ENCODE data around the gene HOXB9.

Gene HOXB9

GRCh38 chr17:48631693-48632578 lies 5.8 kb upstream of the HOXB9 start:
- DNase-seq (ENCODE audit: low read depth in 1 of 2, low spot score in 1 of 2): no peak
- no peak overlapping the region for H3K27ac ChIP-seq (replicated peaks)
- peaks cover 87% of the 10 kb centered on the region for H3K27me3 ChIP-seq (ENCODE audit: insufficient read depth, poor library complexity, severe bottlenecking)
- H3K4me3 ChIP-seq (replicated peaks; ENCODE audit: insufficient read depth, low read length): no peak overlapping the region
- TF ChIP-seq POLR2AphosphoS5 (IDR thresholded peaks at IDR 0.05; ENCODE audit: low read depth): no peak
- TF ChIP-seq CTCF (IDR thresholded peaks at IDR 0.05; ENCODE audit: insufficient read depth, low read length): no peak

- DNase-seq (ENCODE audit: low read depth in 1 of 2, low spot score in 1 of 2): no peak
- peaks cover 87% of the 10 kb centered on the region for H3K27me3 ChIP-seq (ENCODE audit: insufficient read depth, poor library complexity, severe bottlenecking)
- H3K27ac ChIP-seq (replicated peaks): no peak overlapping the region
- TF ChIP-seq POLR2AphosphoS5 (IDR thresholded peaks at IDR 0.05; ENCODE audit: low read depth) (no peak), REST (IDR thresholded peaks at IDR 0.05; ENCODE audit: insufficient replicate concordance, low read depth) (no peak), CTCF (IDR thresholded peaks at IDR 0.05; ENCODE audit: insufficient read depth, low read length) (no peak)
- no peak overlapping the region for H3K4me3 ChIP-seq (replicated peaks; ENCODE audit: insufficient read depth, low read length)
Observed at GRCh38 chr17:48630925-48631692, 5.0 kb upstream of the HOXB9 start.

GRCh38 chr17:48630009-48630924 lies 4.1 kb upstream of the HOXB9 start:
- no peak overlapping the region for H3K4me3 ChIP-seq (replicated peaks; ENCODE audit: insufficient read depth, low read length)
- peaks cover 86% of the 10 kb centered on the region for H3K27me3 ChIP-seq (ENCODE audit: insufficient read depth, poor library complexity, severe bottlenecking)
- no peak overlapping the region for H3K27ac ChIP-seq (replicated peaks)
- TF ChIP-seq REST (IDR thresholded peaks at IDR 0.05; ENCODE audit: insufficient replicate concordance, low read depth): no peak
- TF ChIP-seq GABPA (IDR thresholded peaks at IDR 0.05; ENCODE audit: low read depth): no peak
- no peak for TF ChIP-seq CTCF (IDR thresholded peaks at IDR 0.05; ENCODE audit: insufficient read depth, low read length)
- no peak for TF ChIP-seq SPI1 (IDR thresholded peaks at IDR 0.05; ENCODE audit: borderline replicate concordance, low read depth)
- TF ChIP-seq POLR2AphosphoS5 (IDR thresholded peaks at IDR 0.05; ENCODE audit: low read depth): no peak
- no peak for DNase-seq (ENCODE audit: low read depth in 1 of 2, low spot score in 1 of 2)
